GM19463 (cell line): ENCODE results near the gene MLANA.
A peak's percentile ranks its signal among the peaks of the same experiment; 100 is the strongest.

Experiments used
- ATAC-seq: cut with Tn5 transposase; IDR thresholded peaks from one replicate; pipeline ENCODE4 v1.9.1; 2021; ENCODE audit warnings: mild to moderate bottlenecking, moderate library complexity; ENCODE audit not compliant: unreplicated experiment

Gene MLANA

DNA sequence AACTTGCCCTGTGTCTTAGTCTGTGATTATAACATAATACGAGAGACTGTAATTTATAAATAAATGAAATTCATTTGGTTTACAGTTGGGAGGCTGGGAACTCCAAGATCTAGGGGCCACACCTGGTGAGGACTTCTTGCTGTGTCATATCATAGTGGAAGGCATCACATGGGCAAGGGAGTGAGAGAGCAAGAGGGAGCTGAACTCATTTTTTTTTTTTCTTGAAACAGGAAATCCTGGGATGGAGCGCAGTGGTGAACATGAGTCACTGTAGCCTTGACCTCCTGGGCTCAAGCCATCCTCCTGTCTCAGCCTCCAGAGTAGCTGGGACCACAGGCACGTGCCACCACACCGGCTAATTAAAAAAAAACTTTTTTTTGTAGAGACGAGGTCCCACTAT is 7.2 kb downstream of the MLANA start:
- no peak for ATAC-seq

DNA sequence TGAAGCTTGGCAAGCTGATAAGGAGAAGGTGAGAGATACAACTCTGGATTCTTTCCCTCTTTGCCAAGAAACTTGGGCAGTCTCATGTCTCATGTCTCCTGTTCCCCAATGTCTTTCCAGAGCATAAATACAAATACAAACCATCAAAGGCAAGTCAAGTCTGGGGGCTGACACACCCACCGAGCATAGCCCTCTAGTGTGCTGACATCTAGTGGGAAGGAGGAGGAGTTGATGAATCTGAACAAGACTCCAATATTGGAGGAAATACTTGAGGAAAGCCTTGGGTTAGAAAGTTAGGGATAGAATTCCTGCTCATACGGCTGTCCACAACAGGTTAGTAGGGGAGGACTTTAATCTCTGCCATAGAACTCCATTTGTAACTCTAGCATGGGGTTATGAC is 8.6 kb downstream of the MLANA start:
- no peak for ATAC-seq

DNA sequence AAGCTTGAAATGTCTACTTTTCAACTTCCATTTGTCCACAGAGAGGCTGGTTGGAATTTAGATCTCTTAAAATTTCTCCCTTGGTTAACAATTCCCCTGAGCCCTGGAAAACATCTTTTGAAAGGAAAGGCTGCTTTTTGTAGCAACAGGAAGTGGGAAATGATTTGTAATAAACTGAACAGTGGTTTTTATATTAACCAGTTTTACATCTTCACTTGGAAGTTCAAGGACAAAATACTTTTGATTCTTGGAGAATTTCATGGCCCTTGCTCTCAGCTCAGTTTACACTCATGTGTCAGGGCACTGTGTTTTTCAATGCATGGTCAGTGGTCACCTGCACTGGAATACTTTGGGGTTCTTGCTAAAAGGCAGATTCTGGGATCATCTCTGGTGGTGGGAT is 9.9 kb downstream of the MLANA start:
- ATAC-seq = no peak

DNA sequence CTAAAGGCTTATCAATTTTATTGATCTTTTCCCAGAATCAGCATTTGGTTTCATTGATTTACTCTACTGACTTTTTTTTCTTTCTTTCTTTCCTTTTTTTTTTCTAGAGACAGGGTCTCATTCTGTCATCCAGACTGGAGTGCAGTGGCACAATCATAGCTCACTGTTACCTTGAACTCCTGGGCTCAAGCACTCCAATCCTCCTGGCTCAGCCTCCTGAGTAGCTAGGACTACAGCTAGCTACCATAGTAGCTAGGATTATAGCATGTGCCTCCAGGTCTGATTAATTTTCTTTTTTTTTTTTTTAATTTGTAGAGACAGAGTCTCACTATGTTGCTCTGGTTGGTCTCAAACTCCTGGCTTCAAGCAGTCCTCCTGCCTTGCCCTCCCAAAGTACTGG is 11.7 kb downstream of the MLANA start:
- no peak for ATAC-seq

DNA sequence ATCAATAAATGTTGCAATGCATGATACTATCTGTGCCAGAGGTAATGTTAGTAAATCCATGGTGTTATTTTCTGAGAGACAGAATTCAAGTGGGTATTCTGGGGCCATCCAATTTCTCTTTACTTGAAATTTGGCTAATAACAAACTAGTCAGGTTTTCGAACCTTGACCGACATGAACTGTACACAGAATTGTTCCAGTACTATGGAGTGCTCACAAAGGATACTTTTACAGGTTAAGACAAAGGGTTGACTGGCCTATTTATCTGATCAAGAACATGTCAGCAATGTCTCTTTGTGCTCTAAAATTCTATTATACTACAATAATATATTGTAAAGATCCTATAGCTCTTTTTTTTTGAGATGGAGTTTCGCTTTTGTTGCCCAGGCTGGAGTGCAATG is 18.2 kb downstream of the MLANA start:
- ATAC-seq = no peak

DNA sequence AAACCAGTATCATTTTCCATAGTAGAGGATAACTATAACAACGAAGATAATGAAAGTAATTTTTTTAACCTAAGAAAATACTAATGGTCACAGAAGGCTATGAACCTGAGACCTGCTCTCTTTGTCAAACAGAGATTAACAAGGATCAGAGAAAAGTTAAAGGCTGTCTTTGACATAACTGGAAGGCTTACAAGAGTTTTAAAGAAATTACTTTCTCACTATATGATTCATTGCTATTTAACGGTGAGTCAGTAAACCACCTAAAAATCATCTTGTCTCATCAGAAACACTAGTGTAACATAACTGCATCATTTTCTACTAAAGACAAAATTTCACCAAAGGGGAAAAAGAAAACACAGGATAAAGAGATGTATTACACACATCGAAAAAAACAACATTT is 19.3 kb downstream of the MLANA start:
- ATAC-seq = no peak

DNA sequence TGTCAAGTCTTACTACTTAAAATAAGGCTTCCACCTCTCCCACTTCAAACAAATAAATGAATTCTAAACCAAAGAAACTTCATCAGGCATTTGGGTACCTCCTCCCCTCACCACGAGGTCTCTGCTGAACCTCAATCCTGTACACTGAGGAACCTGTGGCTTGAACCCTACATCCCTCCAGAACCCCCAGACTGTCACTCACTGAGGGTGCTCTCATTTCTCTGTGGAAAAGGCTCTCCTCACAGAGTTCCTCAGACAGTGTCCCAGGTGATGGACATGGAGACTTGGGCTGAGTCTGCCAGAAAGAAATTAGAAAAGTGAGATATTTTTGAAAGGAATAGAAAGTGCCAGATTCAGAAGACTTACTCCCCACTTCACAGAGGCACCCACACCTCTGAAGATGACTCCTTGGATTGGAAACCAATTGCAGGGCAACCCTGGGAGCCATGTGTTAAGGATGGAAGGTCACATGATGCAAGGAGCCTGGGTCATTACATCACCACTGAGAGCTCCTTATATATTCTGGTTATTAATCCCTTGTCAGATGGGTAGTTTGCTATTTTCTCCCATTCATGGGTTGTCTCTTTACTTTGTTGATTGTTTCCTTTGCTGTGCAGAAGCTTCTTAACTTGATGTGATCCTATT is 19.8 kb downstream of the MLANA start:
- ATAC-seq = no peak

DNA sequence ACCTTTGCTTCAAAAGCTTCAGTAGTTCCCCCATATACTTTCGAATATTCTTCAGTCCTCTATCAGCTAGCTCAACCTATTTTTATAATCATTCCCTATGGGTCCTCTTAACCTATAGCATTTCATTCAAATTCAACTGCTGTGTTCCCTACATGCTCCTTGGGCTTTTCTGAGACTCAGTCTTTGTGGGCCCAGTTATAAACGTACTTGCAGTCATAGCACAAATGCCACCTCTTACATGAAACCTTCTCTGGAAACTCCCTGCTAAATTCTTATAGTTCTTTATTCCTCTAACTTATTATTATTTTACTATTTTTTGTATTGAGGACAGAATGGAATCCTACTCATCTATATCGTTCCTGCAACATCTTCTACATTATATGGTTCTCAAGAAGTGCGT is 24.7 kb downstream of the MLANA start:
- ATAC-seq = no peak

DNA sequence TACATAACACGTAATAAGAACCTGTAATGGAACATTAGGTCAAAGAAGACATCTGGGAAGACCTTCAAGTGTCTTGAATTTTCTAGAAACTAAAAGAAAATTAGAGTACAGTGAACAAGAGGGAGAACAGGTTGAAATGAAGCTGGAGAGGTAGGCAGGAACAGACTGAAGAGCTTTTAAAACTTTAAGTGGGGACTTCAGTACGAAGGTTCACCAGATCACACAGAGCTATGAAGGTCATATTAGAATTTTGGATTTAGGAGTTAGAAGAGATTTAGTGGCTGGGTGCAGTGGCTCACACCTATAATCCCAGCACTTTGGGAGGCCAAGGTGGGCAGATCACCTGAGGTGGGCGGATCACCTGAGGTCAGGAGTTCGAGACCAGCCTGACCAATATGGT is 26.6 kb downstream of the MLANA start:
- ATAC-seq = no peak

DNA sequence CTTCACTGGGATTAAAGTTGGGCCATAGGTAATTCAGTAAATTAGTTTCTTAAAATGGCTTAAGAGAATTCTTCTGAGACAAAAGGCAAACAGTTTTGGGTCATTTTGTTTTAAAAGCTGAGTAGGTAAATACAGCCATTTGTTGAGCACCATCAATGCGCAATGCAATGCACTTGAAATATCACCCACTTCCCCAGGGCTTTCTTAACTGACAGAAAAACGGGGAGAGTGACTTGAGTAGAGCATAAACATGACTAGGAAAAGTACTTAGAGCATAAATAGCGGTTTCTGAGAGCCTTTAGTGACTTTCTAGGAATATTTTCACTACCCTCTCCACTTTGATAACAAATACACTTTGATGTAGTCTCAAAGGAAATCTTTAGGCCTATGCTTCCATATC is 27.2 kb downstream of the MLANA start:
- ATAC-seq = no peak

DNA sequence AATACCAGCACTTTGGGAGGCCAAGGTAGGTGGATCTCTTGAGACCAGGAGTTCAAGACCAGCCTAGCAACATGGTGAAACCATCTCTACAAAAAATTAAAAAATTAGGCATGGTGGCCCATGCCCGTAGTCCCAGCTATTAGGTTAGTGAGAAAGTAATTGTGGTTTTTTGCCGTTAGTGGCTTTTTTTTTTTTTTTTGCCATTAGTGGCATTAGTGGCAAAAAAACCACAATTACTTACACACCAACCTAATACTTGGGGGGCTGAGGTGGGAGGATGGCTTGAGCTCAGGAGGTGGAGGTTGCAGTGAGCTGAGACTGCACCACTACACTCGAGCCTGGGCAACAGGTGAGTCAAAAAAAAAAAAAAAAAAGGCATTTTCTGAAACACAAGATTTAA is 27.8 kb downstream of the MLANA start:
- no peak for ATAC-seq

DNA sequence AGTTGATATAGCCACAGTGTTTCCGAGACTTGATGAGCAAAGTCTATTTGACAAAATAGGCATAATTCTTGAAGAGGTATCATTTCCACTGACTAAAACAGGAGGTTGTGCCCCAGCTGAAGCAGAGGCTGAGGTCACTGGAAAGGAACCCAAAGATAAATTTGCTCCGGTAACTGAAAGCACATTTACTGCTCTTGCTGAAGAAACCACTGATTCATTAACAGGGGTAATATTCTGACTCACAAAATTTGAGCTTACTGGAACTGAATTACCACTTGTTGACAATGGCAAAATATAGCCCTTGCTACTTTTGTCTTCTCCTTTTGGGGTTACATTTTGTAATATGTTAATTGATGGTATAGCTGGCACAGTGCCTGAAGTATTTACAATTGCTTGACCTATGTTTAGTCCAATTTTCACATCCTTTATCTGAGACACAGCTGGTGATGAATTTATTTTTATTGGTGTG is 30.2 kb downstream of the MLANA start:
- ATAC-seq = peak; percentile 87

DNA sequence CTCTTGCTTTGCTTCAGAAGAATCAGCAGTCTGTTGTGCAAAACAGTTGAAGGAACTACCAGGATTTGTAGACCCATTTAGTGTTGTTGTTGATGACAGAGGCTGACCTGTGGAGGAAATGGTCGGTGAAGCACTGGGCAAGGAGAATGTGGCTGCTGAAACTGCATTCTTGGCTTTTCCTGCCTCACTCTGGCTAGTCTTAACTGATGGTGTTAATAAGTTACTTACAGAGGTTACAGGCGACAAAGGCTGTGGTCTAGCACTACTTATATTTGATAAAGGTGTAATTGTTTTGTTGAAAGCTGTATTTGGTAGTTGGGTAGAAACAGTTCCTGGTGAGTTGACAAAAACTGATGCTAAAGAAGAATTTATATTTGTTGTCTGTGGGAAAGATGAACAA is 31.5 kb downstream of the MLANA start:
- ATAC-seq = peak; percentile 36

DNA sequence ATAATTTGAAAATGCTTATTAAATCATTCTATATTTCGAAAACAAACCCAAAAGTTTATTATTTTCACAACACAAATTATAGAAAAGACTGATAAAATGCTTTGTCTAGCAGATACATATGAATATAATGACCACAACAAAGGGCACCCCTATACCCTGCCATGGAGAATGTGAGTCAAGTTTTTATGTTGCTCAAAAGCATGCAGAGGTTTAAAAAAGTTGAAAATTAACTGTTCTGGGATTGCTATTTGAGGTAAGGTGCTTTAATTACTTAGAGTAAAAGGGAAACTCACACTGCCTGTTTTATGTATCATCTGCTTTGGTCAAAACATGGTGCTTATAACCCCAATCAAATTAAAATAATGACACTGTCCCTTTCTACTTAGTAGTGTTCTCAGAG is 41.0 kb downstream of the MLANA start:
- peak; percentile 71 for ATAC-seq

DNA sequence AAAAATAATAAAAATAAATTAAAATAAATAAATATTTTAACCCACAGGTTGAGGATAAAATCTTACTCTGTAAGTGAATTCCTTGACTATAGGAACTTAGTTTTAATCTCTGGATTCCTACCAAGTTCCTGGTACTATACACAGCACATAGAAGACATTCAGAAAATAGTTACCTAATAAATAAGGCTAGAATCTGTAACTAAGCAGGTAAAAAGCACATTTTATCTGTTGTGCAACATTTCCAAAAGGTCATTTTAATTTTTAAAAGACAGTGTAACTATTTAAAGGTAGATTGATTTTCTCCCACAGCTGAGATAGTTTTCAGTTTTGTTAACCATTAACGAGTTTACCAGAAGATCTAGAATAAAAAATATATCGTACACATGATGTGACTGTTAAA is 47.8 kb downstream of the MLANA start:
- no peak for ATAC-seq

DNA sequence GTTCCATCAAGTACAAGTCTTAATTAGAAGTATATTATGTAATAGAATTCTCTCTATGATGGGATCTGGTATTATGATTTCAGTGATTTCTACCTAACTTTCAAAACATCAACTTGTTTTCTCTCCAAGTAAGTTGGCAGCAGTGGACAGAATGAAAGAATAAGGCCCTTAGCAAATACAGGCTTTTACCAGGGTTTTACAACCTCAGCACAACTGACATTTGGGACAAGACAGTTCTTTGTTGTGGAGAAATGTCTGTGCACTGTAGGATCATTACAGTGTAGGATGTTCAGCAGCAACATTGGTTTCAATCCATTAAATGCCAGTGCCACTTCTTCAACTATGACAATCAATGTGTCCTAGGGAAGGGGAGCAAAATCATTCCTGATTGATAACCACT is 48.8 kb downstream of the MLANA start:
- no peak for ATAC-seq

DNA sequence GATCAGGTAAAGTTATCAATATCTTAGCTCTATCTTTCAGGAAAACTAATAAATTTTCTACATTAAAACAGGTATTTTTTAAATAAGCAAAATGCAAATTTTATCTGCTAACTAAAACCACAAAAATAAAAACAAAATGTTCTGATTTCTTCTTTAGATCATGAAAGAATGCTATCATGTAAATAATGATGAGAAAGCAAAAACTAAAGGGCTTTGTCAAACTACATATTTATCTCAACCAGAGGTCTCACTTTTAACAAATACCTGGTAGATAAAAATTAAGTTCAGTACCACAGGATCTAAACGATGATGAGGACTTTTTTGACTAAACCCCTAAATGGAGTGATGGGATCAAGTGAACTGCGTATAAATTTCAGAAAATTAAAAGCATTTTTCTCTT is 50.5 kb downstream of the MLANA start:
- ATAC-seq = no peak

DNA sequence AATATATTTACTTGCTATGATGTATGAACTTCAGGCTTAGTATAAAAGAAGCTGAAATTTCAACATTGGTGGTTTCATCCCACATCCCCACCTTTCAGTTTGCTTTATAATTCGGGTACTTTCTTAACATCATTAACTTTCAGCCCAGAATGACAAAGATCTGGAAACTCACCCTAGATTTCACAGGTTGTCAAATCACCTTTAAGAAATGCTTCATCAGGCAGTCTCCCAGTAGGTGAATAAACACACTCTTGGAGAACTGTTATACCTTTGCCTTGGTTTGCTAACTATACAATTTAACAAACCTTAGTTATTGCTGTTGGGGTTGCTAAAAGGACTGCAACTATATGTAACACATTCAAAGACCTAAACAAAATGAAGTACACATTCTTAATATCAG is 54.4 kb downstream of the MLANA start:
- peak; percentile 57 for ATAC-seq

DNA sequence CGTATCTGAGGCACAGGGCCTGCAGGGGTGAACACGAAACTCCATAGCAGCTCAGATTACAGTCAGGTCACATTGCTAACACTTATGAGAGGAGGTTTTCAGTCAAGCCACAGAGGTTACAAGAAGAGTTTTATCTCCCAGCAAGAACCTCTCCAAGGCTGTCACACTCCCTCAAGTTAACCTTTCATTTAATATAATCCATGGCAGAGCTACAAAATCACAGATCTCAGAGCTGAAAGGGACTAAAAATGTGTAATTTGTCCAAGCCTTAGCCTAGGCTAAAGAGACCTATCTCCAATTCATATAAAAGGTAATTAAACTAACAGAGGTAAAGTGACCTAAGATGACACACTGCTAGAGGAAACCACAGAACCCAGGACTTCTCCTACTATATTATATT is 57.2 kb downstream of the MLANA start:
- ATAC-seq = peak; percentile 46

DNA sequence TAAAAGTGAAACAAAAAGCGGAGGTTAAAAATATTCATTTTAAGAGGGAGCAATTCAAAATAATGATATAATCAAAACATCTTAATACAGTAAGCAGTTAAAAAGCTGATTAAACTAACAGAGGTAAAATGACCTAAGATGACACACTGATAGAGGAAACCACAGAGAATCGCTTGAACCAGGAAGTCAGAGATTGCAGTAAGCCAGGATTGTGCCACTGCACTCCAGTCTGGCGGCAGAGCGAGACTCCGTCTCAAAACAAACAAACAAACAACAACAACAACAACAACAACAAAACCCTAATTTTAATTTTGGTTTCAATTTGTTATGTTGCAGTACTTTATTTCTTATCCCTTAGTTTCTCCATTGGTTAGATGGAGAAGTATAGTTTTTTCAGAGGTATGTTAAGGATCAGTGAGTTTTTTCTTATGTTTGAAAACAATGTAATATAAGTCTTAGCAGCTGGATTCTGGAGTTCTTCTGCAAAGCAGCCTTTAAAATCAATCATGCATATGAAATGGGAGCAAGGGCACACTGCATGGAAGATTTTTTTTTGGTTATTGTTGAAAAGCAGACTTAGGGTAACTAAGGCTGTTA is 58.5 kb downstream of the MLANA start:
- ATAC-seq = no peak

DNA sequence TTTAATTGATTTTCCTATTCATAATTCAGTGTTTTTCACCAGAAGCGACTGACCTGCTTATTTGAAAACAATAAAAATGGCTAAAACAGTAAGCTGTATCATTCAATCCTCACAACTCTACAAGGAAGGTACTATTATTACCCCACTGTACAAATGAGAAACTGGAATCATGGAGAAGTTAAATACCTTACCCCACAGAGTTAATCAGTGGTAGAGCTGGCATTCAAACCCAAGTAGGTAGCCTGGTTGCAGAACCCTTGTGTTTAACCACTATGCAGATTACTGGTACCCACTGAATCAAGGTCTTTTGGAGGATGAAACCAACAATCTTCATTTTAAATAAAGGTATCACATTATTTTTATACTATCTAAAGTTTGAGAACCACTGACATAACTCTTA is 59.6 kb downstream of the MLANA start:
- no peak for ATAC-seq

DNA sequence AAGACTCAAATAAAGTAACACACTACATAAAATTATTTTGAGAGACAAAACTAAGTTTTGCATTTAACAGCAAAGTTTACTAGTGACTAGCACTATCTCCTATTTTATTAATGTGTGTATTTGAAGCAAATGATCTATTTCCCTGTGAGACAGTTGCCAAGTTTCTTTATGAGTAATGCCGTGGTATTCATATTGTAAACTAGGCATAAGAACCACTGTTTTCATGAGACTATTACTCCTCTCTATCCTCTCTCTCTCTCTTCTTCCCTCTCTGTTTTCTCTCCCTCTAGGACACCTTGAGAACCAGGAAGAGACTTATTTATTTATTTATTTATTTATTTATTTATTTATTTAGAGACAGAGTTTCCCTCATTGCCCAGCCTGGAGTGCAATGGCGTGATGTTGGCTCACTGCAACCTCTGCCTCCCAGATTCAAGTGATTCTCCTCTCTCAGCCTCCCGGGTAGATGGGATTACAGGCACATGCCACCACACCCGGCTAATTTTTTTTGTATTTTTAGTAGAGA is 61.1 kb downstream of the MLANA start:
- ATAC-seq = no peak
